Neural cell (in vitro differentiated cells): ENCODE results near the gene PBX3.

ENCODE experiments used
- EP300 ChIP-seq: fragments of 450-650 bp; conservative IDR thresholded peaks from 2 replicates; pipeline ENCODE4 v1.6.1; 2014; ENCODE audit warnings: antibody characterized with exemption, mild to moderate bottlenecking, moderate library complexity; ENCODE audit not compliant: poor library complexity, severe bottlenecking
- EZH2 ChIP-seq: fragments of 200-600, 300-800 bp; shearing (Covaris generic), sonication (generic); IDR thresholded peaks from 2 replicates; pipeline ENCODE4 v1.6.1; 2014; ENCODE audit warnings: antibody characterized with exemption, low read length, borderline replicate concordance, mild to moderate bottlenecking; ENCODE audit not compliant: insufficient read depth, poor library complexity, severe bottlenecking
- POLR2AphosphoS5 ChIP-seq: IDR thresholded peaks from 2 replicates; pipeline ENCODE4 v1.6.1; 2012
- TF ChIP-seq, protein P1 (sequence below): fragments of 450-650 bp; IDR thresholded peaks from 2 replicates; pipeline ENCODE4 v1.5.1; 2014; ENCODE audit warnings: antibody characterized with exemption, mild to moderate bottlenecking, moderate library complexity; ENCODE audit not compliant: poor library complexity, severe bottlenecking

DNA sequence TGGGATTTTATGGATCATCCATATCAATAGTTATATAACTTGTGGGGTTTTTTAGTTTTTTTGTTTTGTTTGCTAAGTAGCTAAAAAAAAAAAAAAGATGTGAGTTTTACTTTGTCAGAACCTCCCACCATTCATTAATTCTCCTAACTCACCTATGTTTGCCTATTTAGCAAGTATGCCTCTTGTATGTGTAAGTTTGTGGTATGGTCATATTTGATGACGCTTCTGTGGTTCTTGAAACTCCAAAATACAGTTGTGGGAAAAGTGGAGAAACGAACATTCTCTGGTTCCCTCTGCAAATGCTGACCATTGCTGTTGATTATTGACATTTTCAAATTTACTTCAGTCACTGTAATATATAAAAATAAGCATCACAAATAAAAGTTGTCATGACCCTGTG, 75.7 kb downstream of the PBX3 start:
- TF ChIP-seq, protein P1, sequence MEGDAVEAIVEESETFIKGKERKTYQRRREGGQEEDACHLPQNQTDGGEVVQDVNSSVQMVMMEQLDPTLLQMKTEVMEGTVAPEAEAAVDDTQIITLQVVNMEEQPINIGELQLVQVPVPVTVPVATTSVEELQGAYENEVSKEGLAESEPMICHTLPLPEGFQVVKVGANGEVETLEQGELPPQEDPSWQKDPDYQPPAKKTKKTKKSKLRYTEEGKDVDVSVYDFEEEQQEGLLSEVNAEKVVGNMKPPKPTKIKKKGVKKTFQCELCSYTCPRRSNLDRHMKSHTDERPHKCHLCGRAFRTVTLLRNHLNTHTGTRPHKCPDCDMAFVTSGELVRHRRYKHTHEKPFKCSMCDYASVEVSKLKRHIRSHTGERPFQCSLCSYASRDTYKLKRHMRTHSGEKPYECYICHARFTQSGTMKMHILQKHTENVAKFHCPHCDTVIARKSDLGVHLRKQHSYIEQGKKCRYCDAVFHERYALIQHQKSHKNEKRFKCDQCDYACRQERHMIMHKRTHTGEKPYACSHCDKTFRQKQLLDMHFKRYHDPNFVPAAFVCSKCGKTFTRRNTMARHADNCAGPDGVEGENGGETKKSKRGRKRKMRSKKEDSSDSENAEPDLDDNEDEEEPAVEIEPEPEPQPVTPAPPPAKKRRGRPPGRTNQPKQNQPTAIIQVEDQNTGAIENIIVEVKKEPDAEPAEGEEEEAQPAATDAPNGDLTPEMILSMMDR = no peak
- no peak for TF ChIP-seq EZH2
- TF ChIP-seq EP300 = no peak
- TF ChIP-seq POLR2AphosphoS5 = no peak
